Stimulated activated CD8-positive, alpha-beta memory T cell treated with anti-CD3 and anti-CD28 coated beads, Interleukin-15, amount 100 ng/mL, for 48 hours (primary cell): Measurements from ENCODE around the gene SYS1.

Experiments
- DNase-seq, 2 donors: peaks; one replicate each; pipeline ENCODE4 v3.0.0-alpha.2; 2020; ENCODE audit warnings: low read depth in 2 of 2

Gene SYS1

DNA sequence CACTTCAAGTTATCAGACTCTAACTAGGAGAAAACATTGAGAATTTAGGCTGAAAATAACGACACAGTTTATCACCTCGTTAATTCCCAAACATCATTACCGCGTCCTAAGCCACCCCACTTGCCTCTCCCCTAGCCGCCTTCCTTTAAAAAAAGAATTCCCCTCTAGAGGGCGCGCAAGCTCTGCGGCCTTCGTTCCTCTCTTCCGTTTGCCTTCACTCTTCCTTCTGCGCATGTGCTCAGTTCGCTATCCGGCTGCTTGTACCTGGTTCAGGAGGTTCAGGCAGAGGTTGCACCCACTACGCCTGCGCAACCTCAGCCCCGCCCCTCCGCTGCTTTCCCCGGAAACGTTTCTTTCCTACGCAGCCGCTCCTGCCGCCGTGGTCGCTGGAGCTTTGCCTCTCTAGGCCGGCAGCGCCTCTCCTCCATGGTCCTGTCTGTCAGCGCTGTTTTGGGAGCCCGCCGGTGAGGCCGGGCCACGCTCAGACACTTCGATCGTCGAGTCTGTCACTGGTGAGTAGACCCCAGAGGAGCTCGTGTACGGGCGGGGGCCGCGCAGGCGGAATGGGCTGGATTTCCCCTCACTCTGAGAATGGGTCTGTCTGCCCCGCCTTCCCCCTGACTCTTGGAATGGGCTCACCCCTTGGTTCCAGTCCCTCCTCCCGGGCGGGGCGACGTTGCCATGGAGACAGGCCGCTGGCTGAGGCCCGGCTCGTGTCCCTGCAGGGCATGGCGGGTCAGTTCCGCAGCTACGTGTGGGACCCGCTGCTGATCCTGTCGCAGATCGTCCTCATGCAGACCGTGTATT lies at the start of gene SYS1:
TSS of gene SYS1 (plus strand) at position 353 of the 807 bp plus-strand sequence. CDS start at position 729, 376 bp downstream.
- peak; percentile 97 to 98 for DNase-seq

DNA sequence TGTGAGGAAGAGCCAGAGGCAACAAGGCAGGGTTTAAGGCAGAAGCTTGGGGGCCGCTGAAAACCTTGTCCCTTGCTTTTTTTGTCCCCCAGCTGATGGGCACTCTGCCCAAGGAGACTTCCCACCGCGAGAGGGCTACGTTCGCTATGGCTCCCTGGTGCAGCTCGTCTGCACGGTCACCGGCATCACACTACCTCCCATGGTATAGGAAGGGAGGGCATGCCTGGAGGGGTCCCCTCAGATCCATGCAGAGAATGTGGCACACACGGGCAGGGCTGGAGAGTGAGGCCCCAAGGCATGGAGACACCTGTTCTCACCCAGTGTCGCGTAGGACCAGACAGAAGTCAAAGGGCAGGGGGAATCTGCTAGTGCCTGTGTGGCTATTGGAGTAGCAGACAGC lies 49.0 kb upstream of the SYS1 start:
- no peak for DNase-seq

DNA sequence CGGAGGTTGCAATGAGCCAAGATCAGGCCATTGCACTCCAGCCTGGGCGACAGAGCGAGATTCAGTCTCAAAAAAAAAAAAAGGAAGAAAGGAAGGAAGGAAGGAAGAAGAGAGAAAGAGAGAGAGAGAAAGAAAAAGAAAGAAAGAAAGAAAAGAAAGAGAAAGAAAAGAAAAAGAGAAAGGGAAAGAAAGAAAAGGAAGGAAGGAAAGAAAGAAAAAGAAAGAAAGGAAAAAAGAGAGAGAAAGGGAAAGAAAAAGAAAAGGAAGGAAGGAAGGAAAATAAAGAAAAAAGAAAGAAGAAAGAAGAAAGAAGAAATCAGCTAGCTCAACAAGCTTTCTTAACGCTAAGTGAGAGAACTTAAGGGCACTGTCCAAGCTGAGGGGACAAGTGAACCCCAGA lies 47.3 kb upstream of the SYS1 start:
- DNase-seq = no peak

DNA sequence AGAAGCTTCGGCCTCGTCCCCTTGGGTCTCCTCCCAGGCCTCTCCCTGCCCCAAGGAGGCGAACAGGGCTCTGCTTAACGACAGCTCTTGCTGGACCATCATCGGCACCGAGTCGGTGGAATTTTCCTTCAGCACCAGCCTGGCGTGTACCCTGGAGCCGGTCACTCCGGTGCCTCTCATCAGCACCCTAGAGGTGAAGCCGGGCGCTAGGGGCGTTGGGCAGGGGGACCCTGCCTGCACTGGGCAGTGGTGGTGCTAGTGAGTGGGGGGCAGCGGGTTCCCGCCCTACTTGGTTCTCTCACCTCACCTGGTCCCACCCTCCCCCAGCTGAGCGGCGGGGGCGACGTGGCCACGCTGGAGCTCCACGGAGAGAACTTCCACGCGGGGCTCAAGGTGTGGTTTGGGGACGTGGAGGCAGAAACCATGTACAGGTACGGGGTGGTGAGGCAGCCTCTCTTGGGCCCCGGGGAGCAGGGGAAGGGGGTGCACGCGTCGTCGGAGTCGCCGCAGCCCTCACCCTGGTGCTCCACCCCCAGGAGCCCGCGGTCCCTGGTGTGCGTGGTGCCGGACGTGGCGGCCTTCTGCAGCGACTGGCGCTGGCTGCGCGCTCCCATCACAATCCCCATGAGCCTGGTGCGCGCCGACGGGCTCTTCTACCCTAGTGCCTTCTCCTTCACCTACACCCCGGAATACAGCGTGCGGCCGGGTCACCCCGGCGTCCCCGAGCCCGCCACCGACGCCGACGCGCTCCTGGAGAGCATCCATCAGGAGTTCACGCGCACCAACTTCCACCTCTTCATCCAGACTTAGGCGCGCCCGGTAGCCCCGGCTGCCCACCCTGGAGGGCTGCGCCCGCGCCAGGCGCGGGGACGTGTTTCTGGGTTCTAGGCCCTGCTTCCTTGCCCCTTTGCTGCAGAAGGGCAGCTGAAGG lies 46.5 kb upstream of the SYS1 start:
- no peak for DNase-seq

DNA sequence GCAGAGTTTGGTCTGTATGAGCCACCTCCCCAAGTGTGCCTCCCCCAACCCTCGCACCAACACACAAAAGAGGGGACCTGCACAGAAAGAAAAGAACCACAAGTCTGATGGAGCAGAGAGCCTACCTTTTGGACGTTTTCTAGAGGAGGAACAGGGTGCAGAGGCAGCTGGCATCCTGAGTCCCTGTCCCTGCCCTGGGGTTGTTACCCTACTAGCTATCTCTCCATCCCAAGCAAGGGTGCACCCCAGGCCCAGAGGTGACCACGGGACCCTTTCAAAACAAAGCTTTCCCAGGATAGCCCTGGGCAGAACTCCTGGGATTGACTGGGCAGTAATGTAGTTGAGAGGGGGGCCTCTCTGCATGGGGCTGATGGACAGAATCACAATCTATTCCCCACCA lies 45.1 kb upstream of the SYS1 start:
- DNase-seq = no peak

DNA sequence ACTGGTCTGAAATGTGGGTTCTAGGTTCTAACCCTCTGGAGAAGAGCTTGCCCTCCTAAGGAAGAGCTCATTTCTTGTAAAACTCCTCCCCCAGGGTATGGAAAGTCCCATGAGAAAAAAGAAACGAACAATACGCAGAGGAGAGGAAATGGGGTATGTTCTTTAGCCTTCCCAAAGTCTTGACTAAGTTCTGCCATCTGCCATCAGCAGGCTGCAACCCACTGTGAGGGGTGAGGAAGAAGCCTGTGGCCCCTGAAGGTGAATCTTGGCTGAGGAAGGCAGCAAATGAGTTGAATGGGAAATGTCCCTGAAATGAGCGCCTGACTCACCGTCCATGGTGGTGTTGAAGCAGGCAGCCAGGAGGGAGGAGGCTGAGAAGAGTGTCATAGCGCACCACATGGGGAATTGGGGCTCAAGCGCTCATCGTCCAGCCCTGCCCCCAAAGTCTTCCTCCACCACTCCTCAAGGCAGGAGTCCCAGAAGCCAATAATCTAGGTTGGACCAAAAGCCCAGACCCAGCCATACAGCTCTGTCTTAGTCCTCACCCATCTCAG lies 44.5 kb upstream of the SYS1 start:
- DNase-seq = no peak

DNA sequence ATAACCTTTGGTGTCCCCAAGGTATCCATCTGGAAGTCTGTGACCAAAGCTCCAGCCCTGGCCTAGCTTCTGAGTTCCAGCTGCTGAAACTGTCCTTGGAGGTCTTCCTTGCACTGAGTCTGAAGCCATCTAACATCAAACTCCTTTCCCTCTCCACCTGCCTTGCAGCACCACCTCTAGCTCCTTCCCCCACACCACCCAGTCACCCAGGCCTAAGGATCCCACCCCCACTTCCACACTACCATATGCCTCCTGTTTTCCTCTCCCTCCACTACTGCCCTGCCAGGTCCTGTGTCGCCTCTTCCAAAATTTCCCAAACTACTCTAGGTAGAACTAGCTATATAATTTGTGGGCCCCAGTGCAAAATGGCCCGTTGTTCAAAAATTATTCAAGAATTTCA lies 44.0 kb upstream of the SYS1 start:
- no peak for DNase-seq

DNA sequence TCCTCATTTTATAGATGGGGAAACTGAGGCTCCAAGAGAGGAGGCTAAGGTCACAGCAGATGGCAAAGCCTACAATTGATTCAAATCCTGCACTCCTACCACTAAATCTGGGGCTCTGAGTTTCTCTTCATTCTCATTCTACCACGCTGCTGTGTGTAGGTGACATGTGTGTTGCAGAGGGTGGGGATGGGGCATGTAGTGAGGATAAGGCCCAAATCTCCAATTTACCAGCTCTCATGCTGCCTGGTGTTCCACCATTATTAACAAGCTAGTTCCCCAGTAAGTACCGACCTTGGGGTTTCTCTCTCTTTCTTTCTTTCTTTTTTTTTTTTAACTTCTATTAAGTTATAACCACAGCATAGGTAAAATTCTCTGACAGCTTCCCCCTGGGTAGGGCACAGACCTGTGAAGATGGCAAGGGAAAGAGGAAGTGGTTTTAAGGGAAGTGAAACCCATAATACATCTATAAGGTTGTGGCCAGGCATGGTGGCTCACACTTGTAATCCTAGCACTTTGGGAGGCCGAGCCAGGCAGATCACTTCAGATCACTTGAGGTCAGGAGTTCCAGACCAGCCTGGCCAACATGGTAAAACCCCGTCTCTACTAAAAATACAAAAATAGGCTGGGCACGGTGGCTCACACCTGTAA lies 41.9 kb upstream of the SYS1 start:
- DNase-seq = no peak

DNA sequence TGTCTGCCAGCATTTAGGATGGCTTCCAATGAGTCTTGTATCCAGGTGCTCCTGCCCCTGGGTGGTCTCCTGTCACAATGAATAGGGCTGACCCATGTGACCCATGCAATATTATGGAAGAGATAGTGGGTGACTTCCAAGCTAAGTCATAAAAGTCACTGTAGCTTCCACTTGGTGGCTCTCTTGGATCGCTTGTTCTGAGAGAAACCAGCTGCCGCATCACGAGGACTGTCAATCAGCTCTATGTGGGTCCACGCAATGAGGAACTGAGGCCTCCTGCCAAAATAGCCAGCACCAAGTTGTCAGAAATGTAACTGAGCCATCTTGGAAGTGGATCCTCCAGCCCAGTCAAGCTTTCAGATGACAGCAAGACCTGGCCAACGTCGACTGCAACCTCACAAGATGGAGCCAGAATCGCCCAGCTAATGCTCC lies 40.0 kb upstream of the SYS1 start:
- DNase-seq = no peak

DNA sequence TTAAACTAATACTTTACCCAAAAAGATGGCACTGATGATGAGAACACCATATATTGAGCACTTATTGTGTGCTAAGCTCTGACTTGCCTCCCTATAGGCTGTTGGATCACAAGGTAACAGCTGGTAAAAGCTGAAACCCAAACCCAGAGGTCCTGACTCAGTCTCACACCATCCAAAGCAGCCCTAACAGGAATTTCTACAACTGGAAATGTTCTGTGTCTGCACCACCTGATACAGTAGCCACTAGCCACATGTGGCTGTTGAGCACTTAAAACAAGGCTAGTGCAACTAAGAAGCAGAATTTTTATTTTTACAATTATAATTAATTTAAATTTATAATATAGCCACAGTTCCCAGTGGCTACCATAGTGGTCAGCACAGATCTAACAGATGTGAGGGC lies 39.2 kb upstream of the SYS1 start:
- no peak for DNase-seq

DNA sequence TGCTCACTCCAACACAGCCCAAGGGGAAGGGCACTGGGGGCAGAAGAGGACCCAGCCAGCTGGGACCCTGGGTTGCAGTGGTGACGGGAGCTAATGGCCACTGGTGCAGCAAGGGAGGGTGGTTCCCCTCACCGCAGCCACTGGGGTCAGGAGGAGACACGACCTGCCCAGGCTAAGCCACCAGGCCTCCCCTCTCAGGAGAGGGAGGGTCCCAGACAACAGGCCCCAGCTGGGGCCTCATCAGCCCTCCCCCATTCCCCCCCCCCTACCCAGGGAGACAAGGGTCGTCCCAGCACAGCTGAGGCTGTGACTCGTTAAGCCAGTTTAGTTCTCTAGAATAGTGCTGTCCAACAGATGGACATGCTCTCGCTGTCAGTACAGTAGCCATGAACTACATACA lies 37.6 kb upstream of the SYS1 start:
- DNase-seq = no peak

DNA sequence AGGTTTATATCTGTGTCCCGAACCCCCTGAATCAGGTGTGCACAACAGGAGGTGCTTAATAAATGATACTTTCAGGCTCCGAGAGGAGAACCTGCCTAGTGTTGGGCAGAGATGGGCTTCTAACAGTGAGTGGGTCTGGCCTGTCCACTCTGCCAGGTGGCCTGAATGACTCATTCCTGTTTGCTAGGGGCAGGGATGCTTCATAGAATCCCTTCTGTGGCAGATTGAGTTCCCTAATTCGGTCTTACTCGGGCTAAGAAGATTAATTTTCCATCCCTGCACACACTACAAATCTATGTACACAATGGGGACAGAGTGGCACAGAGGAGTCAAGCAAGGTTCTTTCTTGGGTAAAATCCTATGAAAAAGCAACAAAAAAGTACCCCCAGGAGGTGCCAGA lies 34.5 kb upstream of the SYS1 start:
- no peak for DNase-seq

DNA sequence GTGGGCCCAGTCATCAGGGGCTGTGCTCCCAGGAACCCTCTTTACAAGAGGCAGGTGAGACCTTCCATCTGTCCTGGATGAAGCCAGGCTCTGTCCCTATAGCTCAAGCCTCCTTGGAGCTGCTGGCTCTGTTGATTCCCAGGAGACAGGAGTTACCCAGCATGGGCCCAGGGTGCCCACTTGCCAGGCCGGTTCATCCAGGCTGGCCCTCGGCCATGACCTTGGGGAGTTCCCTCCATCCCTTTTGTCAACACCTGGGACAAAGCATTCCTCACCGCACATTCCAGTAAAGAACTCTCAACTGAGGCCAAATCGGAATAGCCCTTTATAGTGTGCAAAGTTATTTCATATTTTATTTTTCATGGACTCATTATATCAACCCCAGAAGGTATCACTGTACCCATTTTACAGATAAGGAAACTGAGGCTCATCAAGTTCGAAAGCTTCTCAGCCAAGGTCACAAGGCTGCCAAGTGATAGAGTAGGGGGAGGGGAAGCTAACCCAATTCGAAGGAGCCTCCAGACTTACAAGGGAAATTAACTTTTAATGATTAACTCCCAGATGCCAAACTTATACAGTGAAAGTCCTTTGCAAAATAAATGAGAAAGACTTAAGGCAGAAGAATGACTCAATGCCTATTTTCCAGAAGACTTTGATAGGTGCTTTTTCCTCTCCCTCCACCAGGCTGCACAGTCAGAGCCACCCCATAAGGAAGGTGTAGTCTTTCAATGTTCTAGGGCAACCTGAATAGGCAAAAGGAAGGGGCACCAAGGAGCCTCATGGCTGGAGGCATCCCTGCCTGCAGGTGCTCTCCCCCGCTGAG lies 33.2 kb upstream of the SYS1 start:
- no peak for DNase-seq

DNA sequence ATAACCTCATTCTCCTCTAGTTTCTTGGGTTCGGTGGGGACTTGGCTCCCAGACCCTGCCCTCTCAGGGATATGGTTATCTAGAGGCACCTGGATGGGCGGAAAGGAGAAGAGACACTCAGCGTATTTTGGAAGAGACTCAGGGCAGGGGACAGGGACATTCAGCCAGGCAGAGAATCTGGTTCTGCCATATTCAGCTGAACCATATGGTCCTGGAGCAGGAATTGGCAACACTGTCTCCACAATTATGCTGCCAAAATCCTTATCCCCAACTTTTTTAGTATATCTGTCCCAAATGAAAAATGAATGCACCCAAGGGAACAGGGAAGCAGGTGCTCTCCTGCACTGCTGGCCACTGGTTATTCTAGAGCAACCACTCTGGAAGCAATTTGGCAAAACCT lies 32.5 kb upstream of the SYS1 start:
- DNase-seq = no peak

DNA sequence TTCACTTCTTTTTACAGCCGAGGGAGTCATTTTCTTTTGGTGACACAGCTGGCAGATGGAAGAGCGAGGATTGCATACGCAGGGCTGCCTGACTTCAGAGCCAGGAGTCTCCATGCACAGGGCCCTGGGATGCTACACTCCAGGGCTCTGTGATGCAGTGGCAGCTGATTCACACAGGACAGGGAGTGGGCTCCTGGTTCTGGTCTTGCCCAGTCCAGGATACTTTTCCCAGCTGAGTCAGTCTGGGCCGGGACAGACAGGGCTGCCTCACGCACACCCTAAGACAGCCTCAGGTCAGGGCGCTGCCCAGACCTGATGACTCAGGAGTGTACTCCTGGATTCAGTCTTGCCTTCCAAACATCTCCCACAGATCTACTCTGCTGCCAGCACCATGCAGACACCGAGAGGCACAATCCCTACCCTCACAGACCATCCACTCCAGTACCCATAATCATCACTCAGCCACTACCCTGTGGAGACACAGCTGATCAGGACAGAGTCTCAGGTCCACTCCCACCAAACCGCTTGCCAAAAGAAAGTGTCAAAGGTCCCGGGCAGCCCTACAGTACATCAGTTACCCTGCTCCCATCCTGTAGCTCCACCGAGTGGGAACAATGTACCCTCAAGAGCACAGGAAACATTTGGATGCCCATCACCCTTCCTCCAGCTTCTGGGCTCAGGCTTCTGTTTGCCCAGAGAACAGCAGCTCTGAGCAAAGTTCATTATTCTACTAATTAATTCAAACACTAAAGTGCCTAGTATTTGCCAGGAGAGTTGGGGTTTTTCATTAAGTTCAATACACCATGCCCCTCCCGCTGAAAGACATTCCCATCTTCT lies 26.2 kb upstream of the SYS1 start:
- no peak for DNase-seq

DNA sequence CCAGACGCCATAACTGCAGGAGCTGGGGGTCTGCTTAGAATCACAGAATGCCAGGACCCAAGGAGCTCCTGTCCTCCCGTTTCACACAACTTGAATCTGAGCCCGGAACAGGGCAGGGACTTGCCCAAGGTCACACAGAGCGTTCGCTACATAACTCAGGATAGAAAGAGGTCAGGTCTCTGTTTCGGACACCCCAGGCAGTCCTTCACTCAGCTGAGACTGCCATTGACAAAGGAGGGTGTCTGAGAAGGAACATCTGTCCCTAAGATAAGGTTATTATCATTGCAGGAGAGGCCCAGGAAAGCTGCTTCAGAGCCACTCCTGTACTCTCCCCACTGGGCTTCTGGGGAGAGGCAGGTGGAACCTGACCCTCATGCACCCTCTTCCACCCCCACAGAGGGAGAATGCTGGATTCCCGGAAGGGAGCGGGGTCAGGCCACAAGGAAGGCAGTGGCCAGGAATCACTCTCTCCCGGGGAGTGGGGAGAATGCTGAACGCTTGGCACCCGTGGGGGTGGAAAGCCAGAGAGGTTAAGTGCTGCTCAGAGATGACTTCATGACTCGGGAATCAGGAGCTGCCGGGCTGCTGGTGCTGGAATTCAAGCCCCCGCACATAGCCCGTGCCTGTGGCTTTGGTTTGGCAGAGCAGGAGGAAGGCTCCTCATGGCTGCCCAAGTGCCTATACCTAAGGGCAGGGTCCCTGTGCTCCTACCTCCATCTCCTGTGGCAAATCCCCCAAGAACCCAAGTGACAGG lies 25.4 kb upstream of the SYS1 start:
- DNase-seq = no peak

DNA sequence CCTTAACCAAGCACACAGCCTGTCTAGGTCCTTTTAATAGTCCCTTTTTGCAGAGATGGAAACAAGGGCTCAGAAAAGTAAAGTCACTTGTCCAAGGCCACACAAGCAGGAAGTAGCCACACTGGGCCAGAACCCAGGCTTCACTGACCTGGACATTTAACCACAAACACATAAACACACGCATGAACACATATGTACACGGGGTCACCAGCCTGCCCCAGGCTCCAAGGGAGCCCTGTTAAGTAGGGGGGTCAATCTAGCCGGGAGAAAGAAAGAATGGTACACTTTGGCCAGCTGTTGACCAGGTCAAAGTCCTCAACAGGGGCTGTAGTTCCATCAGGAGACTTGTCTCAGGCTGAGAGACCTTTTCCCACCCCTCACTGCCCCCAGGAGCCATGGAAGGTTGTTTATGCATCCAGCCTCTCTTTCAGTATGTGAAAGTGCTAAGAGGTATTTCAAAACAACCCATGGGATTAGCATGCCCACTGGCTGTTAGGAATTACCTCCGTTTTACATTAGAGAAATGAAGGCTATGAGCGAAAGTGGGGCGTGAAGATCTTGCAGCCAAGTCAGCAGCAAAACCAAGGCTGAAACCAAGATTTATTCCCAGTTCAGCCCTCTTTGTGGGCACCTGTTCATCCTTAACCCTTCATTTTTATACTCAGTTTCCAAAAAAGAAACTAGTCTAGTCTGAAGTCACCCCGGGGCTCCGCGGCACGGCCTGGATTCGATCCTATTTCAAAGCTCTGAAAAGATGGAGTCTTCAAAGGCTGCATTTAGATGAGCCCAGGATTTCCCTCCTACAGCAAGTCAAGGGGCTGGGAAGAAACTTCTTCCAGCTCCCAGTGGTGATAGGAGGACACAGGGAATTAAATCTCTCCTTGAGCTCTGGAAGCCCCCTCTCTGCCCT lies 24.6 kb upstream of the SYS1 start:
- no peak for DNase-seq

DNA sequence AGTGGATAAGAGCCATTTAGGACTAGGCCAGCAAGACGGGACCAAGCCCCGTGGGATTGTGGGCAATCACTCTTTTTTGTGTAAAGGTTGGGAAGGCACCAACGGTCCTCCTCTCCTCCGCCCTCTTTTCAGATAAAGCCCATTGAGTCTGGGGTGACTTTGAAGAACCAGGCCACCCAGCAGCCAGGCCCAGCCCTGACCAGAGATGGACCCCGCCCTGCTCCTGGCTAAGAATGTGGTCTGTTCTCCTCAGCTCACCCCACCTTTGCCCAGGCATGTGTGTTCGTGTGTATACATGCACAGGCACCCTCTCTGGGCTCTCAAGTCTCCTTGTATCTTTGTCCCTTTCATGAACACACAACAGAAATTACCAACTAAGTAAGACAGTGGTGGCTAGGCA lies 23.9 kb upstream of the SYS1 start:
- DNase-seq = no peak
